ENCODE data around the gene ANKRD27.

Gene ANKRD27

DNA sequence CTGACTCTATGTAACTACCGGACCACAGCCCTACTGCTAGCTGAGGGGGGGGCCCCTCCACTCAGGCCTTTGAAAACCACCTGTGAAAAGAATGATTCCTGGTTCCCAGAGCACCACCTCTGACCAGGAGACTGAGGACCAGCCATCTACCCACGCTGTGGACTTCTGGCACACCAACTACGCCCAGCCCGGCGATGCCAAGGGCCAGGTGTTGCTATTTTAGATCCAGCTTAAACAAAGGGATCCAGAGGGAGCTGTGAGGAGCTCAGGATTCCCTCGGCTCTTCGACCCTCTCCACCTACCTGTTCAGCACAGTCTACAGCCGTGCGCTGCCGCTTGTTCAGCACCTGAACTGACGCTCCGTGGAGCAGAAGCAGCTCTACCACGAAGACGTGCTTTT, 71.0 kb downstream of the ANKRD27 start:
- Histone ChIP-seq H3K4me1 (ENCODE audit: control insufficient read depth, insufficient read depth, low read length) (no peaks in the 10 kb centered on the region), H3K36me3 (ENCODE audit: control insufficient read depth in 2 of 2, insufficient read depth in 1 of 2, low read length in 2 of 2) (peaks cover 55 to 96% of the 10 kb centered on the region in 2 experiments), H3K9me3 (ENCODE audit: control insufficient read depth, insufficient read depth, low read depth, low read length) (no peaks in the 10 kb centered on the region), H3K4me3 (ENCODE audit: low read depth, low read length) (no peak overlapping the region), H3K27ac (ENCODE audit: extremely low read depth, low read depth, low read length) (no peak overlapping the region)
- ChIA-PET POLR2A (interaction anchor here (0.6 kb wide), 1 partner anchor 149 kb away, joined by 5 read pairs; no protein-coding TSS in a partner anchor), CTCF (interaction anchor here (0.5 kb wide), 1 partner anchor 188 kb away, joined by 5 read pairs; no protein-coding TSS in a partner anchor)
- TF ChIP-seq ZNF146 (tag by site-specific recombination; IDR thresholded peaks at IDR 0.05) (no peak), ZNF138 (tag by site-specific recombination; IDR thresholded peaks at IDR 0.05; ENCODE audit: borderline replicate concordance) (no peak), ZXDB (tag by site-specific recombination; IDR thresholded peaks at IDR 0.05) (no peak)
- TF ChIP-seq, protein P1, sequence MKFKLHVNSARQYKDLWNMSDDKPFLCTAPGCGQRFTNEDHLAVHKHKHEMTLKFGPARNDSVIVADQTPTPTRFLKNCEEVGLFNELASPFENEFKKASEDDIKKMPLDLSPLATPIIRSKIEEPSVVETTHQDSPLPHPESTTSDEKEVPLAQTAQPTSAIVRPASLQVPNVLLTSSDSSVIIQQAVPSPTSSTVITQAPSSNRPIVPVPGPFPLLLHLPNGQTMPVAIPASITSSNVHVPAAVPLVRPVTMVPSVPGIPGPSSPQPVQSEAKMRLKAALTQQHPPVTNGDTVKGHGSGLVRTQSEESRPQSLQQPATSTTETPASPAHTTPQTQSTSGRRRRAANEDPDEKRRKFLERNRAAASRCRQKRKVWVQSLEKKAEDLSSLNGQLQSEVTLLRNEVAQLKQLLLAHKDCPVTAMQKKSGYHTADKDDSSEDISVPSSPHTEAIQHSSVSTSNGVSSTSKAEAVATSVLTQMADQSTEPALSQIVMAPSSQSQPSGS (tag by site-specific recombination; IDR thresholded peaks at IDR 0.05; ENCODE audit: low read depth), result no peak
- TF ChIP-seq, protein P2, sequence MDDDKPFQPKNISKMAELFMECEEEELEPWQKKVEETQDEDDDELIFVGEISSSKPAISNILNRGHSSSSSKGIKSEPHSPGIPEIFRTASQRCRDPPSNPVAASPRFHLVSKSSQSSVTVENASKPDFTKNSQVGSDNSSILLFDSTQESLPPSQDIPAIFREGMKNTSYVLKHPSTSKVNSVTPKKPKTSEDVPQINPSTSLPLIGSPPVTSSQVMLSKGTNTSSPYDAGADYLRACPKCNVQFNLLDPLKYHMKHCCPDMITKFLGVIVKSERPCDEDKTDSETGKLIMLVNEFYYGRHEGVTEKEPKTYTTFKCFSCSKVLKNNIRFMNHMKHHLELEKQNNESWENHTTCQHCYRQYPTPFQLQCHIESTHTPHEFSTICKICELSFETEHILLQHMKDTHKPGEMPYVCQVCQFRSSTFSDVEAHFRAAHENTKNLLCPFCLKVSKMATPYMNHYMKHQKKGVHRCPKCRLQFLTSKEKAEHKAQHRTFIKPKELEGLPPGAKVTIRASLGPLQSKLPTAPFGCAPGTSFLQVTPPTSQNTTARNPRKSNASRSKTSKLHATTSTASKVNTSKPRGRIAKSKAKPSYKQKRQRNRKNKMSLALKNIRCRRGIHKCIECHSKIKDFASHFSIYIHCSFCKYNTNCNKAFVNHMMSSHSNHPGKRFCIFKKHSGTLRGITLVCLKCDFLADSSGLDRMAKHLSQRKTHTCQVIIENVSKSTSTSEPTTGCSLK (tag by site-specific recombination; IDR thresholded peaks at IDR 0.05), result no peak

DNA sequence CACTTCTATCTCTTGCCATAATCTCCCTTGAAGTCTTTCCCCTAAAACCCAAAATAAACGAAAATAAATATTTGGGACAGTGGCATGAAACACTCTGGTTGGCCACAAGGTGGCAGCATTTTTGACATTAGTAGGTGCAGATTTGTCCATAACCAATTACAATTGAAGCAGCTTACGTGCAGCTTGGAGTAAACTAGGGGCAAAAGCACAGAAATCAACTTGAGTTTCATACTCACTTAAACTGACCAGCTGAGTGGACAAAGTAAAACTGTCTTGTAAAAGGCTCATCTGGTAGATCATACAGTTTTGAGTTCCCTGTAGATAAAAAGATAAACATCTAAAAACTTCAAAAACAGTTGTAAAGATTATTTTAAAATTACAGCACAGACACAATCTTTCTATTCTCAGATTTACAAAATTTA, 75.2 kb downstream of the ANKRD27 start:
- Histone ChIP-seq H3K27ac (ENCODE audit: extremely low read depth, low read depth, low read length) (no peak overlapping the region), H3K9me3 (ENCODE audit: control insufficient read depth, insufficient read depth, low read depth, low read length) (no peaks in the 10 kb centered on the region), H3K36me3 (ENCODE audit: control insufficient read depth in 2 of 2, insufficient read depth in 1 of 2, low read length in 2 of 2) (peaks cover 69 to 99% of the 10 kb centered on the region in 2 experiments), H3K4me1 (ENCODE audit: control insufficient read depth, insufficient read depth, low read length) (no peaks in the 10 kb centered on the region), H3K4me3 (ENCODE audit: low read depth, low read length) (no peak overlapping the region)
- ChIA-PET CTCF (interaction anchor here (0.6 to 1.9 kb wide), 41 partner anchors 9 to 1918 kb away, joined by 3 to 12 read pairs (median 3); partner anchors contain the start of gene PDCD5), POLR2A (no interaction called here)
- TF ChIP-seq ZNF791 (tag by site-specific recombination; IDR thresholded peaks at IDR 0.05), result no peak
- peak; percentile 75; the same call in 1 of the 2 replicates for TF ChIP-seq ZNF660 (tag by site-specific recombination; IDR thresholded peaks at IDR 0.05)
- TF ChIP-seq ZNF654 (tag by site-specific recombination; IDR thresholded peaks at IDR 0.05; ENCODE audit: low read depth), result peak; percentile 69
- peak; percentile 23; the same call in 1 of the 2 replicates for TF ChIP-seq ZNF394 (tag by site-specific recombination; IDR thresholded peaks at IDR 0.05; ENCODE audit: borderline replicate concordance)
- TF ChIP-seq, protein P3, sequence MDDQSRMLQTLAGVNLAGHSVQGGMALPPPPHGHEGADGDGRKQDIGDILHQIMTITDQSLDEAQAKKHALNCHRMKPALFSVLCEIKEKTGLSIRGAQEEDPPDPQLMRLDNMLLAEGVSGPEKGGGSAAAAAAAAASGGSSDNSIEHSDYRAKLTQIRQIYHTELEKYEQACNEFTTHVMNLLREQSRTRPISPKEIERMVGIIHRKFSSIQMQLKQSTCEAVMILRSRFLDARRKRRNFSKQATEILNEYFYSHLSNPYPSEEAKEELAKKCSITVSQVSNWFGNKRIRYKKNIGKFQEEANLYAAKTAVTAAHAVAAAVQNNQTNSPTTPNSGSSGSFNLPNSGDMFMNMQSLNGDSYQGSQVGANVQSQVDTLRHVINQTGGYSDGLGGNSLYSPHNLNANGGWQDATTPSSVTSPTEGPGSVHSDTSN (CRISPR knock-in tag; IDR thresholded peaks at IDR 0.05), result no peak
- no peak for TF ChIP-seq ZNF426 (tag by site-specific recombination; IDR thresholded peaks at IDR 0.05)
- no peak for TF ChIP-seq ZFP41 (tag by site-specific recombination; IDR thresholded peaks at IDR 0.05; ENCODE audit: borderline replicate concordance)
- no peak for TF ChIP-seq ZNF10 (tag by site-specific recombination; IDR thresholded peaks at IDR 0.05)
- TF ChIP-seq, protein P4, sequence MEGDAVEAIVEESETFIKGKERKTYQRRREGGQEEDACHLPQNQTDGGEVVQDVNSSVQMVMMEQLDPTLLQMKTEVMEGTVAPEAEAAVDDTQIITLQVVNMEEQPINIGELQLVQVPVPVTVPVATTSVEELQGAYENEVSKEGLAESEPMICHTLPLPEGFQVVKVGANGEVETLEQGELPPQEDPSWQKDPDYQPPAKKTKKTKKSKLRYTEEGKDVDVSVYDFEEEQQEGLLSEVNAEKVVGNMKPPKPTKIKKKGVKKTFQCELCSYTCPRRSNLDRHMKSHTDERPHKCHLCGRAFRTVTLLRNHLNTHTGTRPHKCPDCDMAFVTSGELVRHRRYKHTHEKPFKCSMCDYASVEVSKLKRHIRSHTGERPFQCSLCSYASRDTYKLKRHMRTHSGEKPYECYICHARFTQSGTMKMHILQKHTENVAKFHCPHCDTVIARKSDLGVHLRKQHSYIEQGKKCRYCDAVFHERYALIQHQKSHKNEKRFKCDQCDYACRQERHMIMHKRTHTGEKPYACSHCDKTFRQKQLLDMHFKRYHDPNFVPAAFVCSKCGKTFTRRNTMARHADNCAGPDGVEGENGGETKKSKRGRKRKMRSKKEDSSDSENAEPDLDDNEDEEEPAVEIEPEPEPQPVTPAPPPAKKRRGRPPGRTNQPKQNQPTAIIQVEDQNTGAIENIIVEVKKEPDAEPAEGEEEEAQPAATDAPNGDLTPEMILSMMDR (tag by site-specific recombination; IDR thresholded peaks at IDR 0.05), result peak; percentile 57; the same call in 1 of the 2 replicates
- TF ChIP-seq ZNF600 (tag by site-specific recombination; IDR thresholded peaks at IDR 0.05), result peak; percentile 93
- TF ChIP-seq ZSCAN30 (tag by site-specific recombination; IDR thresholded peaks at IDR 0.05), result peak; percentile 59; the same call in 1 of the 2 replicates
- TF ChIP-seq, protein P5, sequence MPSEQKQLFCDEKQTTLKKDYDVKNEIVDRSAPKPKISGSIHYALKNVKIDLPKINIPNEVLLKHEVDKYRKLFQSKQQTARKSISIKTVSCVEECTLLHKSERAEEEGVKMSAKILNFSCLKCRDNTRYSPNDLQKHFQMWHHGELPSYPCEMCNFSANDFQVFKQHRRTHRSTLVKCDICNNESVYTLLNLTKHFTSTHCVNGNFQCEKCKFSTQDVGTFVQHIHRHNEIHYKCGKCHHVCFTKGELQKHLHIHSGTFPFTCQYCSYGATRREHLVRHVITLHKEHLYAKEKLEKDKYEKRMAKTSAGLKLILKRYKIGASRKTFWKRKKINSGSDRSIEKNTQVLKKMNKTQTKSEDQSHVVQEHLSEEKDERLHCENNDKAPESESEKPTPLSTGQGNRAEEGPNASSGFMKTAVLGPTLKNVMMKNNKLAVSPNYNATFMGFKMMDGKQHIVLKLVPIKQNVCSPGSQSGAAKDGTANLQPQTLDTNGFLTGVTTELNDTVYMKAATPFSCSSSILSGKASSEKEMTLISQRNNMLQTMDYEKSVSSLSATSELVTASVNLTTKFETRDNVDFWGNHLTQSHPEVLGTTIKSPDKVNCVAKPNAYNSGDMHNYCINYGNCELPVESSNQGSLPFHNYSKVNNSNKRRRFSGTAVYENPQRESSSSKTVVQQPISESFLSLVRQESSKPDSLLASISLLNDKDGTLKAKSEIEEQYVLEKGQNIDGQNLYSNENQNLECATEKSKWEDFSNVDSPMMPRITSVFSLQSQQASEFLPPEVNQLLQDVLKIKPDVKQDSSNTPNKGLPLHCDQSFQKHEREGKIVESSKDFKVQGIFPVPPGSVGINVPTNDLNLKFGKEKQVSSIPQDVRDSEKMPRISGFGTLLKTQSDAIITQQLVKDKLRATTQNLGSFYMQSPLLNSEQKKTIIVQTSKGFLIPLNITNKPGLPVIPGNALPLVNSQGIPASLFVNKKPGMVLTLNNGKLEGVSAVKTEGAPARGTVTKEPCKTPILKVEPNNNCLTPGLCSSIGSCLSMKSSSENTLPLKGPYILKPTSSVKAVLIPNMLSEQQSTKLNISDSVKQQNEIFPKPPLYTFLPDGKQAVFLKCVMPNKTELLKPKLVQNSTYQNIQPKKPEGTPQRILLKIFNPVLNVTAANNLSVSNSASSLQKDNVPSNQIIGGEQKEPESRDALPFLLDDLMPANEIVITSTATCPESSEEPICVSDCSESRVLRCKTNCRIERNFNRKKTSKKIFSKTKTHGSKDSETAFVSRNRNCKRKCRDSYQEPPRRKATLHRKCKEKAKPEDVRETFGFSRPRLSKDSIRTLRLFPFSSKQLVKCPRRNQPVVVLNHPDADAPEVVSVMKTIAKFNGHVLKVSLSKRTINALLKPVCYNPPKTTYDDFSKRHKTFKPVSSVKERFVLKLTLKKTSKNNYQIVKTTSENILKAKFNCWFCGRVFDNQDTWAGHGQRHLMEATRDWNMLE (tag by site-specific recombination; conservative IDR thresholded peaks at IDR 0.05; ENCODE audit: low read depth), result no peak
- TF ChIP-seq, protein P6, sequence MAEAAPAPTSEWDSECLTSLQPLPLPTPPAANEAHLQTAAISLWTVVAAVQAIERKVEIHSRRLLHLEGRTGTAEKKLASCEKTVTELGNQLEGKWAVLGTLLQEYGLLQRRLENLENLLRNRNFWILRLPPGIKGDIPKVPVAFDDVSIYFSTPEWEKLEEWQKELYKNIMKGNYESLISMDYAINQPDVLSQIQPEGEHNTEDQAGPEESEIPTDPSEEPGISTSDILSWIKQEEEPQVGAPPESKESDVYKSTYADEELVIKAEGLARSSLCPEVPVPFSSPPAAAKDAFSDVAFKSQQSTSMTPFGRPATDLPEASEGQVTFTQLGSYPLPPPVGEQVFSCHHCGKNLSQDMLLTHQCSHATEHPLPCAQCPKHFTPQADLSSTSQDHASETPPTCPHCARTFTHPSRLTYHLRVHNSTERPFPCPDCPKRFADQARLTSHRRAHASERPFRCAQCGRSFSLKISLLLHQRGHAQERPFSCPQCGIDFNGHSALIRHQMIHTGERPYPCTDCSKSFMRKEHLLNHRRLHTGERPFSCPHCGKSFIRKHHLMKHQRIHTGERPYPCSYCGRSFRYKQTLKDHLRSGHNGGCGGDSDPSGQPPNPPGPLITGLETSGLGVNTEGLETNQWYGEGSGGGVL (tag by site-specific recombination; IDR thresholded peaks at IDR 0.05), result no peak
- TF ChIP-seq ZNF292 (tag by site-specific recombination; IDR thresholded peaks at IDR 0.05; ENCODE audit: borderline replicate concordance, low read depth), result no peak
- no peak for TF ChIP-seq ZNF248 (tag by site-specific recombination; IDR thresholded peaks at IDR 0.05)

All from HEK293 (cell line).